ENCODE measurements around the gene HMCES.
"Not testable (repeated sequence)": the region's sequence is repeated elsewhere in the genome, so short reads cannot be mapped to it uniquely, and the experiment has no call there.

HMCES gene

GRCh38 chr3:129259612-129260477 is 18.8 kb upstream of the HMCES start:
- DNase-seq: no peak

- no peak for DNase-seq
These were observed 18.1 kb upstream of the HMCES start for GRCh38 chr3:129260606-129261005.

DNA sequence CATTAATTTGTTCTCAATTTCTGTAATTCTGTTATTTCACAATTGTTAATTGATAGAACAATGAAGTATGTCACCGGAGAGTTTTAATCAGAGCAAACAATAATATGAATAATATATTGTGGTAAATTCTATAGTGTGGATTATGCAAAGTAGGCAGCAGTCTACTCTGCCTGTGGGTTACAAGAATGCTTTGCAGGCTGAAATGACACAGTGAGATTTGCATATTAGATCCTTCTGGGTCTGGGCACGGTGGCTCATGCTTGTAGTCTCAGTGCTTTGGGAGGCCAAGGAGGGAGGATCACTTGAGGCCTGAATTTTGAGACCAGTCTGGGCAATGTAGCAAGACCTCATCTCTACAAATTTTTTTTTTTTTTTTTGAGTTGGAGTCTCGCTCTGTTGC is 16.8 kb upstream of the HMCES start:
- no peak for DNase-seq

GRCh38 chr3:129263161-129263910 is 15.3 kb upstream of the HMCES start:
- DNase-seq: no peak

DNA sequence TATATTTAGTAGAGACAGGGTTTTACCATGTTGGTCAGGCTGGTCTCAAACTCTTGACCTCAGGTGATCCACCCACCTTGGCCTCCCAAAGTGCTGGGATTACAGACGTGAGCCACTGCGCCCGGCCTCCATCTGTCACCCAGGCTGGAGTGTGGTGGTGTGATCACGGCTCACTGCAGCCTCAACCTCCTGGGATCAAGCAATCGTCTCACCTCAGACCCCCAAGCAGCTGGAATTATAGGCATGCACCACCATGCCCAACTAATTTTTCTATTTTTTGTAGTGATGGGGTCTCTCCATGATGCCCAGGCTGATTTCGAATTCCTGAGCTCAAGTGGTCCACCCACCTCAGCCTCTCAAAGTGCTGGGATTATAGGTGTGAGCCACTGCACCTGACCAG is 13.7 kb upstream of the HMCES start:
- not testable (repeated sequence) for DNase-seq

GRCh38 chr3:129266651-129267050 is 12.0 kb upstream of the HMCES start:
- no peak for DNase-seq

DNA sequence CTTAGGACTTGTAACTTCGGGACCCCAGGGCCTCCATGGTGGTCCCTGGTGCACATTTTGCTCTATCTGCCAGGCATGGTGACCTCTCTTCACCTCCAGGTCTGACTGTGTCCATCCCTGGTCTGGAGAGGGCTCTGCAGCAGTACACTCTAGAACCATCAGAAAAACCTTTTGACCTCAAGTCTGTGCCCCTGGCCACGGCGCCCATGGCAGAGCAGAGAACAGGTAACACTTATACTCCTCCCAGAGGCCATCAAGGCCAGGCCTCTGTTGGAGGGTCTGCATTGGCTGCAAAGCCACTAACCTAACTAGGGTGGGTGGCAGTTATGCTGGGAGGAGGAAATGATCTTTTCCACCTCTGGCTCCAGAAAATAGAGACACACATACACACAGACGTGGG is 10.3 kb upstream of the HMCES start:
- no peak for DNase-seq

DNA sequence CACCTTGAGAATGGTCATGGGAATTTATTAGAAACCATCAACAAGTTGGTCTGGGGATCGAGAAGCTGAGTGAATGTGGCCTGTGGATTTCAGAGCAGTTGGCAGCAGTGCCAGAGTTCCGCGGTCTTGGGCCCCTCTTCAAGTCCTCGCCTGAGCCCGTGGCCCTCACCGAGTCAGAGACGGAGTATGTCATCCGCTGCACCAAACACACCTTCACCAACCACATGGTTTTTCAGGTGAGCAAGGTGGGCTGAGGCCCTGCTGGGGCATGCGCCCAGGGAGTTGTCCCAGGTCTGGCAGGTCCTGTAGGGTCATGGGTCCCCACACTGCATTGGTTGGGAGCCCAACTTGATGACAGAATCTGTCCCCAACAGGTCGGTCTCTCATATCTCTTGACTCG is 7.0 kb upstream of the HMCES start:
- DNase-seq: no peak

DNA sequence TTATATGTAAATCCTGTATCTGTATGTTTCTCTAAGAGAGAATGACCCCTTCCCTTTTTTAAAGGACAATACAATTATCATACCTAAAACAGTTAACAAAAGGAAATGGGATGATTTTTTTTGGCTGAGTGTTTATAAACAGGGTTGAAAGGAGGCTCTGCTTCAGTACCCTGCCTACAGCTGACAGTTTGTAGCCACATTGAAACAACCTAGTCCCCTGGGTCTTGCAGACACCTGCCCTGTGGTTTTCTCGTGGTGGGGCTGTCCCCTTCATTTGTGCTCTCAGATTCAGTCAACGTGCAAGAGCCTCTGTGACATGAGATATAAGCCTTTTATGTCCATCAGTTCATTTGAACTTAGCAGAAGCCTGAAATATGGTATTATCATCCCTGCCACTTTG is 2.3 kb upstream of the HMCES start:
- no peak for DNase-seq

- DNase-seq: no peak
These were observed 820 bp upstream of the HMCES start for GRCh38 chr3:129277829-129278271.

- no peak for DNase-seq
These were observed 566 bp downstream of the HMCES start for GRCh38 chr3:129278966-129279906.

DNA sequence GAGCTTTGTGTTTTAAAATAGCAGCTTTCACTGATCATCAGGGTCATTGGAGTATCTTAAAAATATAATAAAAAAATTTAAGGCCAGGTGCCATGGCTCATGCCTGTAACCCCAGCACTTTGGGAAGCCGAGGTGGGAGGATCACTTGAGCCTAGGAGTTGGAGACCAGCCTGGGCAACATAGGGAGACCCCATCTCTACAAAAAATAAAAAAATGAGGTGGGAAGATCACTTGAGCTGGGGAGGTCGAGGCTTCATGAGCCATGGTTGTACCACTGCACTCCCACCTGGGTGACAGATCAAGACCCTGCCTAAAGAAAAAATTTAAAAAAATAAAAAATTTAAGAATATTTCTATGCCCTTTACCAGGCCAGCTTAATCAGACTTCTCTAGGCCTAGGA is 1.5 kb downstream of the HMCES start:
- DNase-seq: no peak

DNA sequence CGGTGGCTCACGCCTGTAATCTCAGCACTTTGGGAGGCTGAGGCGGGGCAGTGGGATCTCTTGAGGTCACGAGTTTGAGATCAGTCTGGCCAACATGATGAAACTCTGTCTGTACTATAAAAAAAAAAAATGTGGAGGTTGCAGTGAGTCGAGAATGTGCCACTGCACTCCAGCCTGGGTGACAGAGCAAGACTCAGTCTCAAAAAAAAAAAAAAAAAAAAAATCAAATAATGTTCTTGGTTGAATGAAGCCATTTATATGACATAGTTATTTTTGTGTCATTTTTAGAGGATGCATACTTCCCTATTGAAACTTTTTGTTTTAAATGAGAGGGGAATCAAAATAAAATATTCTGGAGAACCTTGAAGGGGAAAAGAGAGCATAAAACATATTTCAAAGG is 3.1 kb downstream of the HMCES start:
- DNase-seq: no peak

GRCh38 chr3:129282727-129283327 is 4.2 kb downstream of the HMCES start:
- DNase-seq: no peak

- DNase-seq: no peak
These were observed 7.4 kb downstream of the HMCES start for GRCh38 chr3:129286081-129286480.

GRCh38 chr3:129288446-129288845 is 9.8 kb downstream of the HMCES start:
- DNase-seq: no peak

GRCh38 chr3:129289201-129289921 is 10.7 kb downstream of the HMCES start:
- DNase-seq: no peak

- peak; percentile 62 for DNase-seq
These were observed 12.7 kb downstream of the HMCES start for GRCh38 chr3:129291236-129291886.

- no peak for DNase-seq
These were observed 16.6 kb downstream of the HMCES start for GRCh38 chr3:129295286-129295685.

DNA sequence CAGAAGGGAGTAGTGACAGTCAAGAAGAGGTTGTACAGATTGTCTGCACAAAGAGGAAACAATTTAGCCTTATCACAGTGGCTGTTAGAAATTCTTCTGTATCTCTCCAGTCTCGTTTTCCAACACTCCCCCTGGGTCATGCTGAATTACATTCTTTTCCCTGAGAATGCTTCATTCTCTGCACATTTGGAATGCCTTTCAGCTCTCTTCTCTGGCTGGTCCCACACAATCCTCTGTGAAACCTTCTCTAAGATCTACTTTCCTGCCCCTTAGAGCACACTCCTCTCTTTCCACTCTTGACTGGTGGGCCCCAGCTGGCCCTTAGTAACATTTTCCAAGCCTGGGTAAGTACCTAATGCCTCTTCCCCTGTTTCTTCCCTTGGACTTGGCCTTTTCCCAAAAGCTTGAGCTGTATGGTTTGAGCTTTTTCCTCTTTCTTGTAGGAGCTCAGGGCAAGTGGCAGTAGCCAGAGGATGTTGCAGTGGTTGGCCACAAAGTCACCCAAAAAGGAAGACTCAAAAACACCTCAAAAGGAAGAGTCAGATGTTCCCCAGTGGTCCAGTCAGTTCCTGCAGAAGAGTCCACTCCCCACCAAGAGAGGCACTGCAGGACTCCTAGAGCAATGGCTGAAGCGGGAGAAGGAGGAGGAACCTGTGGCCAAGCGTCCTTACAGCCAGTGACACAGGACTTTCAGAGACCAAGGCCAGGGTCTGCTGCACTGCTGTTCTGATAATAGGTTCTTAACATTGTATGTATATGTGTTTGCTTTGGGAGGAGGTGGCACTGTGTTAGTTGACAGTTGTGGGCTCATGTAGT is 25.7 kb downstream of the HMCES start:
- no peak for DNase-seq

GRCh38 chr3:129304962-129305222 is 26.2 kb downstream of the HMCES start:
- no peak for DNase-seq

Measured in NCI-H1048 (cell line).